H1 (cell line): ENCODE data around the gene FOXI1. TPM values are rescaled to one million over a fixed set of nuclear protein-coding genes. Genes with fewer than 3 reads are reported as not detected.

Source experiments
- CTCF ChIA-PET: fragments of 300-600 bp; sonication (Branson Sonifier 250); formaldehyde crosslinking; loops from one replicate; lab custom pipeline; 2021; ENCODE audit not compliant: partially characterized antibody; lab: Charles Lee
- POLR2A ChIA-PET: fragments of 300-600 bp; sonication (Branson Sonifier 250); formaldehyde crosslinking; loops from one replicate; lab custom pipeline; 2021; ENCODE audit warnings: inconsistent platforms; ENCODE audit not compliant: partially characterized antibody; lab: Charles Lee
- DNase-seq, 2 experiments: peaks; one replicate each; pipeline versions ENCODE4 v3.0.0 to v3.0.0-alpha.2; 2010 to 2022; ENCODE audit warnings: low spot score in 2 of 2, low read depth in 1 of 2, mixed read lengths in 1 of 2
- FAIRE-seq: peaks from 2 replicates; lab custom pipeline; 2011; peaks lifted over from hg19 to GRCh38; lab: Jason Lieb, UNC
- H2AFZ ChIP-seq: 2 replicates; pipeline ENCODE4 v1.8.1; 2012; ENCODE audit warnings: low read length, inconsistent platforms
- H2AK5ac ChIP-seq: 2 replicates; pipeline ENCODE4 v1.6.1; 2013; ENCODE audit warnings: low read depth, low read length
- H2BK120ac ChIP-seq: replicated peaks from 2 replicates; pipeline ENCODE3; 2013; ENCODE audit warnings: low read depth, low read length, inconsistent platforms
- H2BK12ac ChIP-seq: 2 replicates; pipeline ENCODE4 v1.6.1; 2013; ENCODE audit warnings: low read depth, low read length
- H2BK15ac ChIP-seq: 2 replicates; pipeline ENCODE4 v1.6.1; 2013; ENCODE audit warnings: low read length
- H2BK20ac ChIP-seq: 2 replicates; pipeline ENCODE4 v1.6.1; 2013; ENCODE audit warnings: low read length
- H2BK5ac ChIP-seq: 2 replicates; pipeline ENCODE4 v1.6.1; 2013; ENCODE audit warnings: low read depth, low read length
- H3K14ac ChIP-seq: 2 replicates; pipeline ENCODE4 v1.6.1; 2013; ENCODE audit warnings: inconsistent platforms; ENCODE audit not compliant: insufficient read length
- H3K18ac ChIP-seq: 2 replicates; pipeline ENCODE4 v1.6.1; 2013; ENCODE audit warnings: low read length; ENCODE audit errors: extremely low read depth
- H3K23ac ChIP-seq: 2 replicates; pipeline ENCODE4 v1.6.1; 2013; ENCODE audit warnings: inconsistent platforms; ENCODE audit not compliant: insufficient read length
- H3K23me2 ChIP-seq: 2 replicates; pipeline ENCODE4 v1.6.1; 2013; ENCODE audit warnings: low read depth, low read length
- H3K27ac ChIP-seq: 2 replicates; pipeline ENCODE4 v1.6.1; 2011; ENCODE audit warnings: low read depth, low read length, inconsistent platforms
- H3K27me3 ChIP-seq, 4 experiments: replicated peaks in 1 of 4; 1 replicate in 1 of 4; 2 replicates in 3 of 4; pipeline versions ENCODE4 v1.6.1 to v1.8.1; 2011 to 2013; ENCODE audit warnings: low read length in 3 of 4, mild to moderate bottlenecking in 3 of 4, inconsistent platforms in 2 of 4, mixed read lengths in 2 of 4, moderate library complexity in 1 of 4; ENCODE audit not compliant: control insufficient read depth in 3 of 4, insufficient read depth in 3 of 4; ENCODE audit errors: extremely low read depth in 1 of 4
- H3K36me3 ChIP-seq, 4 experiments: 2 replicates each; pipeline versions ENCODE4 v1.6.1 to v1.8.1; 2011 to 2013; ENCODE audit warnings: mild to moderate bottlenecking in 4 of 4, low read length in 3 of 4, moderate library complexity in 2 of 4, control low read depth in 1 of 4, inconsistent platforms in 1 of 4; ENCODE audit not compliant: insufficient read depth in 4 of 4, control insufficient read depth in 2 of 4
- H3K4ac ChIP-seq: replicated peaks from 2 replicates; pipeline ENCODE3; 2013; ENCODE audit warnings: low read length, low read depth, mixed read lengths, inconsistent platforms; ENCODE audit not compliant: insufficient read length
- H3K4me1 ChIP-seq, 4 experiments: replicated peaks in 1 of 4; 1 replicate in 1 of 4; 2 replicates in 3 of 4; pipeline versions ENCODE4 v1.6.1 to v1.8.1; 2011 to 2013; ENCODE audit warnings: low read length in 3 of 4, inconsistent platforms in 2 of 4, mixed read lengths in 1 of 4; ENCODE audit not compliant: insufficient read depth in 4 of 4, control insufficient read depth in 3 of 4
- H3K4me2 ChIP-seq, 2 experiments: 2 replicates each; pipeline versions ENCODE4 v1.6.1 to v1.8.1; 2011 to 2013; ENCODE audit warnings: low read depth in 2 of 2, low read length in 2 of 2, control low read depth in 1 of 2, inconsistent platforms in 1 of 2, mild to moderate bottlenecking in 1 of 2; ENCODE audit not compliant: insufficient read depth in 1 of 2
- H3K4me3 ChIP-seq, 4 experiments: fragments of 200-600, 300-600 bp in 1 of 4; sonication (generic), shearing (Covaris generic), sonication (Bioruptor Twin) in 1 of 4; 2 replicates each; pipeline versions ENCODE4 v1.5.1 to v1.8.1; 2011 to 2016; ENCODE audit warnings: low read length in 4 of 4, low read depth in 3 of 4, control low read depth in 2 of 4, inconsistent platforms in 2 of 4, mild to moderate bottlenecking in 2 of 4, mixed read lengths in 1 of 4, moderate library complexity in 1 of 4; ENCODE audit not compliant: insufficient read depth in 2 of 4; ENCODE audit errors: extremely low read depth in 1 of 4
- H3K56ac ChIP-seq: replicated peaks from 2 replicates; pipeline ENCODE3; 2013; ENCODE audit warnings: low read depth, mild to moderate bottlenecking, mixed read lengths, low read length, inconsistent platforms; ENCODE audit not compliant: insufficient read length
- H3K79me1 ChIP-seq: 2 replicates; pipeline ENCODE4 v1.6.1; 2013; ENCODE audit warnings: low read depth, low read length, control low read depth
- H3K79me2 ChIP-seq, 2 experiments: 2 replicates each; pipeline versions ENCODE4 v1.6.1 to v1.8.1; 2012 to 2013; ENCODE audit warnings: low read length in 2 of 2, mild to moderate bottlenecking in 2 of 2, inconsistent platforms in 1 of 2; ENCODE audit not compliant: insufficient read depth in 2 of 2, control insufficient read depth in 1 of 2
- H3K9ac ChIP-seq, 4 experiments: replicated peaks in 1 of 4; 1 replicate in 1 of 4; 2 replicates in 3 of 4; pipeline versions ENCODE4 v1.6.1 to v1.8.1; 2011 to 2013; ENCODE audit warnings: low read depth in 3 of 4, low read length in 3 of 4, control low read depth in 2 of 4, mild to moderate bottlenecking in 2 of 4, moderate library complexity in 2 of 4, inconsistent platforms in 1 of 4; ENCODE audit errors: extremely low read depth in 1 of 4
- H3K9me3 ChIP-seq, 2 experiments: 2 replicates each; pipeline versions ENCODE4 v1.6.1 to v1.8.1; 2012 to 2013; ENCODE audit warnings: mild to moderate bottlenecking in 2 of 2, moderate library complexity in 2 of 2, control low read depth in 1 of 2, inconsistent platforms in 1 of 2, low read depth in 1 of 2, low read length in 1 of 2, mixed read lengths in 1 of 2; ENCODE audit not compliant: insufficient read depth in 2 of 2
- H4K20me1 ChIP-seq, 2 experiments: replicated peaks in 1 of 2; 2 replicates each; pipeline versions ENCODE3 to v1.8.1; 2011 to 2013; ENCODE audit warnings: inconsistent platforms in 2 of 2, low read length in 2 of 2, mild to moderate bottlenecking in 1 of 2; ENCODE audit not compliant: insufficient read depth in 2 of 2, control insufficient read depth in 1 of 2
- H4K5ac ChIP-seq: 2 replicates; pipeline ENCODE4 v1.6.1; 2013; ENCODE audit warnings: low read length, low read depth, mixed read lengths, inconsistent platforms; ENCODE audit not compliant: insufficient read length
- H4K8ac ChIP-seq: 2 replicates; pipeline ENCODE4 v1.8.0; 2013; ENCODE audit warnings: mild to moderate bottlenecking, moderate library complexity, low read length, inconsistent platforms; ENCODE audit not compliant: insufficient read depth; ENCODE audit errors: extremely low read depth
- H4K91ac ChIP-seq: replicated peaks from 2 replicates; pipeline ENCODE3; 2013; ENCODE audit warnings: low read length, mixed read lengths, inconsistent platforms; ENCODE audit not compliant: insufficient read length
- ATF2 ChIP-seq: IDR thresholded peaks from 2 replicates; pipeline ENCODE4 v1.6.1; 2012; ENCODE audit warnings: low read length, inconsistent platforms
- CTCF ChIP-seq, 3 experiments: IDR thresholded peaks; 1 replicate in 2 of 3; 2 replicates in 1 of 3; pipeline versions ENCODE4 v1.5.1 to v1.6.1; 2011; ENCODE audit warnings: low read length in 3 of 3, mild to moderate bottlenecking in 3 of 3, inconsistent platforms in 2 of 3, low read depth in 1 of 3, moderate library complexity in 1 of 3; ENCODE audit not compliant: insufficient read depth in 1 of 3; ENCODE audit errors: control extremely low read depth in 1 of 3
- E2F6 ChIP-seq: IDR thresholded peaks from 2 replicates; pipeline ENCODE4 v1.6.1; 2012; ENCODE audit warnings: inconsistent platforms
- POLR2AphosphoS5 ChIP-seq: IDR thresholded peaks from 2 replicates; pipeline ENCODE4 v1.6.1; 2011; ENCODE audit warnings: low read depth, low read length
- POU5F1 ChIP-seq: IDR thresholded peaks from 2 replicates; pipeline ENCODE4 v1.6.1; 2011; ENCODE audit warnings: low read depth, mild to moderate bottlenecking, low read length, moderate library complexity
- RAD21 ChIP-seq, 2 experiments: IDR thresholded peaks in 1 of 2; conservative IDR thresholded peaks in 1 of 2; 2 replicates each; pipeline ENCODE4 v1.6.1; 2011; ENCODE audit warnings: low read depth in 2 of 2, low read length in 2 of 2, improper control_type of control experiment in 1 of 2, inconsistent platforms in 1 of 2, mild to moderate bottlenecking in 1 of 2, moderate library complexity in 1 of 2
- RXRA ChIP-seq: IDR thresholded peaks from 2 replicates; pipeline ENCODE4 v1.6.1; 2011; ENCODE audit warnings: low read depth, mild to moderate bottlenecking, low read length, moderate library complexity; ENCODE audit not compliant: insufficient read depth
- SAP30 ChIP-seq: fragments of 300-600 bp; sonication (generic); IDR thresholded peaks from 2 replicates; pipeline ENCODE4 v1.7.1; 2012; ENCODE audit warnings: low read length, moderate library complexity, mild to moderate bottlenecking, inconsistent platforms; ENCODE audit not compliant: insufficient read depth, insufficient replicate concordance
- WGBS, 2 experiments: shearing (Covaris generic) in 1 of 2; methylation state at CpG; one replicate each; pipeline versions ENCODE4 v1.1.6 to v1.1.7; 2013 to 2015; ENCODE audit warnings: low lambda C conversion rate in 2 of 2, mixed read lengths in 2 of 2, inconsistent platforms in 1 of 2, low coverage in 1 of 2, missing lambda C conversion rate in 1 of 2; ENCODE audit not compliant: insufficient replicate concordance in 2 of 2, insufficient coverage in 1 of 2, insufficient read length in 1 of 2; ENCODE audit errors: extremely low coverage in 1 of 2, missing lambda C conversion rate in 1 of 2; 5-methylcytosine and 5-hydroxymethylcytosine counted together
- polyA plus RNA-seq, 7 experiments: library from polyadenylated mRNA; depleted of rRNA in 3 of 7; stranded (reverse) in 5 of 7; unstranded in 2 of 7; fragments of >200 nt in 5 of 7; fragments of 200-250 nt in 2 of 7; gene quantifications; 1 replicate in 5 of 7; 2 replicates in 1 of 7; 4 replicates in 1 of 7; pipeline versions ENCODE4 v1.2.1 to v1.2.3, GENCODE V29; 2011 to 2013; ENCODE audit warnings: missing spikeins in 2 of 7, mixed read lengths in 2 of 7
- total RNA-seq: library from RNA; stranded (reverse); fragmentation: NEBNext Ultra II Directional; extraction: Animal tissue kit (Norgen Biotek cat#: 25700); gene quantifications from 2 replicates; pipeline ENCODE4 v1.2.1, GENCODE V29; 2021

FOXI1 gene
- total and polyA plus RNA-seq, 2 of the 8 experiments (the other 6 are each of a cell fraction or from before 2014, with no cell fraction given), result not detected

GRCh38 chr5:170155771-170156170, 50.1 kb downstream of the FOXI1 start:
- POLR2A ChIA-PET, result interaction anchor here (0.5 kb wide), 1 partner anchor 36 kb away, joined by 3 read pairs; no protein-coding TSS in a partner anchor
- TF ChIP-seq SAP30 (no peak), POLR2AphosphoS5 (no peak), POU5F1 (no peak), RXRA (no peak), ATF2 (no peak), CTCF (IDR thresholded peaks at IDR 0.05; ENCODE audit: control extremely low read depth in 1 of 3, insufficient read depth in 1 of 3, low read depth in 1 of 3, low read length in 3 of 3) (no peak), E2F6 (no peak), RAD21 (IDR thresholded peaks at IDR 0.05 in 1 of 2, conservative IDR thresholded peaks at IDR 0.05 in 1 of 2; ENCODE audit: low read depth in 2 of 2, low read length in 2 of 2) (no peak)

More at GRCh38 chr5:170155771-170156170, 50.1 kb downstream of the FOXI1 start:
- CTCF ChIA-PET, result interaction anchor here (0.6 to 1.5 kb wide), 6 partner anchors 9 to 268 kb away, joined by 3 to 4 read pairs (median 3); no protein-coding TSS in a partner anchor
- no peaks in the 10 kb centered on the region for H3K36me3 ChIP-seq
- no peak overlapping the region for H3K23ac ChIP-seq
- no peak overlapping the region for H2AK5ac ChIP-seq
- no peak overlapping the region for H3K56ac ChIP-seq
- no peaks in the 10 kb centered on the region for H3K79me1 ChIP-seq
- H3K4me3 ChIP-seq, result no peak overlapping the region
- H3K27me3 ChIP-seq, result no peaks in the 10 kb centered on the region
- no peak for FAIRE-seq
- H3K79me2 ChIP-seq, result no peaks in the 10 kb centered on the region
- no peak overlapping the region for H2BK20ac ChIP-seq
- WGBS, 2 experiments, result 96% methylated on average over 3 of the region's 3 CpGs; no CpG with 5 or more reads in 1 of the 2 experiments
- no peak overlapping the region for H2BK120ac ChIP-seq
- peaks cover 0 to 12% (median 3%) of the 10 kb centered on the region in 4 experiments; a peak in 5 of 7 replicates for H3K4me1 ChIP-seq
- H3K23me2 ChIP-seq, result no peaks in the 10 kb centered on the region
- H2BK12ac ChIP-seq, result no peak overlapping the region
- H2BK5ac ChIP-seq, result no peak overlapping the region
- H3K18ac ChIP-seq, result no peak overlapping the region
- no peak overlapping the region for H2AFZ ChIP-seq
- no peak overlapping the region for H4K8ac ChIP-seq
- no peak overlapping the region for H3K14ac ChIP-seq
- no peak overlapping the region for H2BK15ac ChIP-seq
- H4K20me1 ChIP-seq, result no peaks in the 10 kb centered on the region
- no peak overlapping the region for H4K5ac ChIP-seq
- H3K4ac ChIP-seq, result no peak overlapping the region
- H3K9me3 ChIP-seq, result no peaks in the 10 kb centered on the region
- no peak for DNase-seq
- H3K9ac ChIP-seq, result no peak overlapping the region
- no peak overlapping the region for H3K4me2 ChIP-seq
- no peak overlapping the region for H3K27ac ChIP-seq
- H4K91ac ChIP-seq, result no peak overlapping the region
